ENCODE data around the gene SDK1.
"Not testable (repeated sequence)": the region's sequence is repeated elsewhere in the genome, so short reads cannot be mapped to it uniquely, and the experiment has no call there.

The SDK1 gene

DNA sequence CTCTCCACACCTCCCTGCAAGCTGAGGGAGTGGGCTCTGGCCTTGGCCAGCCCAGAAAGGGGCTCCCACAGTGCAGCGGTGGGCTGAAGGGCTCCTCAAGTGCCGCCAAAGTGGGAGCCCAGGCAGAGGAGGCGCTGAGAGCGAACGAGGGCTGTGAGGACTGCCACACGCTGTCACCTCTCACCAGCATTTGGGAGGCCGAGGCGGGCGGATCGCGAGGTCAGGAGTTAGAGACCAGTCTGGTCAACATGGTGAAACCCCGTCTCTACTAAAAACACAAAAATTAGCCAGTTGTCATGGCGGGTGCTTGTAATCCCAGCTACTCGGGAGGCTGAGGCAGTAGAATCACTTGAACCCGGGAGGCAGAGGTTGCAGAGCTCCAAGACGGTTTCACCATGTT, 1013.3 kb downstream of the SDK1 start:
- not testable (repeated sequence) for DNase-seq (ENCODE audit: low spot score)
